Astrocyte (in vitro differentiated cells and primary cell): Measurements from ENCODE around the gene ANAPC16. TPM values are rescaled to one million over a fixed set of nuclear protein-coding genes. Genes with fewer than 3 reads are reported as not detected.

Source experiments
- DNase-seq: peaks from one replicate; pipeline ENCODE4 v3.0.0-alpha.2; 2010; ENCODE audit warnings: low read depth
- FAIRE-seq: peaks from 2 replicates; lab custom pipeline; 2011; peaks lifted over from hg19 to GRCh38; lab: Jason Lieb, UNC
- H2AFZ ChIP-seq: 2 replicates; pipeline ENCODE4 v1.6.0; 2012; ENCODE audit warnings: low read depth, low read length, inconsistent platforms
- H3K27ac ChIP-seq: 2 replicates; pipeline ENCODE4 v1.5.1; 2011; ENCODE audit warnings: low read depth, low read length, inconsistent platforms
- H3K27me3 ChIP-seq: 2 replicates; pipeline ENCODE4 v1.6.0; 2011; ENCODE audit warnings: low read length, inconsistent platforms; ENCODE audit not compliant: insufficient read depth
- H3K36me3 ChIP-seq: 2 replicates; pipeline ENCODE4 v1.5.1; 2011; ENCODE audit warnings: low read length, inconsistent platforms; ENCODE audit not compliant: insufficient read depth
- H3K4me1 ChIP-seq: 2 replicates; pipeline ENCODE4 v1.5.1; 2011; ENCODE audit warnings: low read length, inconsistent platforms; ENCODE audit not compliant: insufficient read depth
- H3K4me2 ChIP-seq: 2 replicates; pipeline ENCODE4 v1.6.0; 2012; ENCODE audit warnings: low read length, inconsistent platforms
- H3K4me3 ChIP-seq: 2 replicates; pipeline ENCODE4 v1.5.1; 2011; ENCODE audit warnings: low read depth, mild to moderate bottlenecking, low read length, inconsistent platforms; ENCODE audit not compliant: insufficient read depth
- H3K79me2 ChIP-seq: 2 replicates; pipeline ENCODE4 v1.6.0; 2012; ENCODE audit warnings: mild to moderate bottlenecking, low read length, inconsistent platforms; ENCODE audit not compliant: insufficient read depth
- H3K9ac ChIP-seq: 2 replicates; pipeline ENCODE4 v1.6.0; 2012; ENCODE audit warnings: mild to moderate bottlenecking, low read length, inconsistent platforms
- H3K9me3 ChIP-seq: 2 replicates; pipeline ENCODE4 v1.5.1; 2012; ENCODE audit warnings: low read depth, mild to moderate bottlenecking, low read length, inconsistent platforms; ENCODE audit not compliant: insufficient read depth
- H4K20me1 ChIP-seq: 2 replicates; pipeline ENCODE4 v1.6.0; 2012; ENCODE audit warnings: low read length, inconsistent platforms; ENCODE audit not compliant: insufficient read depth
- H3K27ac Mint-ChIP-seq: one replicate; pipeline ENCODE4 v1.8.0; 2021; ENCODE audit warnings: mild to moderate bottlenecking, mixed read lengths; ENCODE audit not compliant: unreplicated experiment
- H3K27me3 Mint-ChIP-seq: one replicate; pipeline ENCODE4 v1.8.0; 2021; ENCODE audit warnings: low read depth, mixed read lengths; ENCODE audit not compliant: unreplicated experiment
- H3K36me3 Mint-ChIP-seq: one replicate; pipeline ENCODE4 v1.8.0; 2021; ENCODE audit warnings: low read depth, mixed read lengths; ENCODE audit not compliant: unreplicated experiment
- H3K4me1 Mint-ChIP-seq: one replicate; pipeline ENCODE4 v1.8.0; 2021; ENCODE audit warnings: low read depth, mixed read lengths; ENCODE audit not compliant: unreplicated experiment
- H3K4me3 Mint-ChIP-seq: one replicate; pipeline ENCODE4 v1.8.0; 2021; ENCODE audit warnings: mild to moderate bottlenecking, moderate library complexity, mixed read lengths; ENCODE audit not compliant: unreplicated experiment
- H3K9me3 Mint-ChIP-seq: one replicate; pipeline ENCODE4 v1.8.0; 2021; ENCODE audit warnings: mild to moderate bottlenecking, mixed read lengths; ENCODE audit not compliant: unreplicated experiment
- EZH2 ChIP-seq: IDR thresholded peaks from 2 replicates; pipeline ENCODE4 v1.6.1; 2012; ENCODE audit warnings: mild to moderate bottlenecking, low read length, inconsistent platforms; ENCODE audit not compliant: insufficient read depth
- total RNA-seq: library from RNA; stranded (reverse); gene quantifications from 2 replicates; pipeline ENCODE4 v1.2.1, GENCODE V29; 2021
- TF ChIP-seq, protein P1 (sequence below): IDR thresholded peaks from 2 replicates; pipeline ENCODE4 v1.5.1; 2011; ENCODE audit warnings: low read depth, mild to moderate bottlenecking, inconsistent platforms, low read length, moderate library complexity; ENCODE audit not compliant: insufficient read depth

The ANAPC16 gene
- total RNA-seq, 1 donor from 2014 or later, result 47.3 TPM

DNA sequence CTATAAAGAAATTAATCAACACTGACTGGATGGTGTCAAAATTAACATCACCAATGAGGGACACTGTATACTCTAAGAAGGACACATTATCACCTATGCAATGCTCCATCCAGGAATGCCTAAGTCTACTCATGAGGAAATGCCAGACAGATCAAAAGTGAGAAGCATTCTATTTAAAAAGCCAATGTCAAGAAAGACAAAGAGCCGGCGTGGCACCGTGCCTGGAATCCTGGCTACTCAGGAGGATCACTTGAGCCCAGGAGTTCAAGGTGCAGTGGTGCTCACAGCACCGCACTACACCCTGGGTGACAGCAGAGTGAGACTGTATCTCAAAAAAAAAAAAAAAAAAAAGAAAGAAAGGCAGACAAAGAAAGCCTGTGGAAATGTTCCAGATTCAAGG is 45.5 kb upstream of the ANAPC16 start:
- no peak for TF ChIP-seq EZH2
- TF ChIP-seq, protein P1, sequence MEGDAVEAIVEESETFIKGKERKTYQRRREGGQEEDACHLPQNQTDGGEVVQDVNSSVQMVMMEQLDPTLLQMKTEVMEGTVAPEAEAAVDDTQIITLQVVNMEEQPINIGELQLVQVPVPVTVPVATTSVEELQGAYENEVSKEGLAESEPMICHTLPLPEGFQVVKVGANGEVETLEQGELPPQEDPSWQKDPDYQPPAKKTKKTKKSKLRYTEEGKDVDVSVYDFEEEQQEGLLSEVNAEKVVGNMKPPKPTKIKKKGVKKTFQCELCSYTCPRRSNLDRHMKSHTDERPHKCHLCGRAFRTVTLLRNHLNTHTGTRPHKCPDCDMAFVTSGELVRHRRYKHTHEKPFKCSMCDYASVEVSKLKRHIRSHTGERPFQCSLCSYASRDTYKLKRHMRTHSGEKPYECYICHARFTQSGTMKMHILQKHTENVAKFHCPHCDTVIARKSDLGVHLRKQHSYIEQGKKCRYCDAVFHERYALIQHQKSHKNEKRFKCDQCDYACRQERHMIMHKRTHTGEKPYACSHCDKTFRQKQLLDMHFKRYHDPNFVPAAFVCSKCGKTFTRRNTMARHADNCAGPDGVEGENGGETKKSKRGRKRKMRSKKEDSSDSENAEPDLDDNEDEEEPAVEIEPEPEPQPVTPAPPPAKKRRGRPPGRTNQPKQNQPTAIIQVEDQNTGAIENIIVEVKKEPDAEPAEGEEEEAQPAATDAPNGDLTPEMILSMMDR, result no peak
- Mint-ChIP-seq H3K4me3 (no peak overlapping the region), H3K27ac (peak overlapping the region; percentile 88), H3K36me3 (peaks cover 2% of the 10 kb centered on the region), H3K9me3 (no peaks in the 10 kb centered on the region), H3K27me3 (no peaks in the 10 kb centered on the region), H3K4me1 (peaks cover 15% of the 10 kb centered on the region)
- H3K36me3 ChIP-seq, result no peaks in the 10 kb centered on the region
- H4K20me1 ChIP-seq, result no peaks in the 10 kb centered on the region
- peaks cover 25% of the 10 kb centered on the region for H3K4me1 ChIP-seq
- no peak overlapping the region for H3K4me3 ChIP-seq
- H3K9me3 ChIP-seq, result no peaks in the 10 kb centered on the region
- H3K9ac ChIP-seq, result no peak overlapping the region
- DNase-seq (peak; percentile 59), FAIRE-seq (no peak)
- peak overlapping the region; percentile 60 for H3K4me2 ChIP-seq
- no peaks in the 10 kb centered on the region for H3K79me2 ChIP-seq
- no peak overlapping the region for H2AFZ ChIP-seq
- no peaks in the 10 kb centered on the region for H3K27me3 ChIP-seq
- H3K27ac ChIP-seq, result no peak overlapping the region

- no peak for FAIRE-seq
Observed at GRCh38 chr10:72170733-72171132, 45.1 kb upstream of the ANAPC16 start.

GRCh38 chr10:72171175-72171630 is 44.6 kb upstream of the ANAPC16 start:
- no peak overlapping the region for H3K4me3 Mint-ChIP-seq
- peaks cover 2% of the 10 kb centered on the region for H3K36me3 Mint-ChIP-seq
- Histone ChIP-seq H3K4me1 (peaks cover 29% of the 10 kb centered on the region), H4K20me1 (no peaks in the 10 kb centered on the region), H2AFZ (no peak overlapping the region), H3K79me2 (no peaks in the 10 kb centered on the region), H3K36me3 (no peaks in the 10 kb centered on the region), H3K4me2 (peak overlapping the region; percentile 60), H3K4me3 (no peak overlapping the region), H3K9me3 (no peaks in the 10 kb centered on the region), H3K27me3 (no peaks in the 10 kb centered on the region), H3K27ac (no peak overlapping the region), H3K9ac (no peak overlapping the region)
- FAIRE-seq, result peak; percentile 83
- peaks cover 15% of the 10 kb centered on the region for H3K4me1 Mint-ChIP-seq
- H3K9me3 Mint-ChIP-seq, result no peaks in the 10 kb centered on the region
- peak overlapping the region; percentile 37 for H3K27ac Mint-ChIP-seq
- DNase-seq, result peak; percentile 92
- no peaks in the 10 kb centered on the region for H3K27me3 Mint-ChIP-seq
- TF ChIP-seq, protein P1, result no peak

More at GRCh38 chr10:72170733-72171132, 45.1 kb upstream of the ANAPC16 start:
- Histone ChIP-seq H3K27me3 (no peaks in the 10 kb centered on the region), H3K36me3 (no peaks in the 10 kb centered on the region), H3K4me2 (peak overlapping the region; percentile 60), H3K27ac (no peak overlapping the region), H3K9ac (no peak overlapping the region), H3K4me1 (peaks cover 29% of the 10 kb centered on the region), H3K9me3 (no peaks in the 10 kb centered on the region), H2AFZ (no peak overlapping the region), H3K4me3 (no peak overlapping the region), H4K20me1 (no peaks in the 10 kb centered on the region), H3K79me2 (no peaks in the 10 kb centered on the region)
- Mint-ChIP-seq H3K36me3 (peaks cover 2% of the 10 kb centered on the region), H3K4me3 (no peak overlapping the region), H3K9me3 (no peaks in the 10 kb centered on the region), H3K4me1 (peaks cover 15% of the 10 kb centered on the region), H3K27me3 (no peaks in the 10 kb centered on the region), H3K27ac (peak overlapping the region; percentile 88)
- DNase-seq, result no peak
- TF ChIP-seq EZH2, result no peak
- TF ChIP-seq, protein P1, result no peak
